K562 (cell line): ENCODE measurements around the gene ANGPTL7. TPM values are rescaled to one million over a fixed set of nuclear protein-coding genes. Genes with fewer than 3 reads are reported as not detected.

Experiments used
- ATAC-seq: fragments of 200-7000 bp; cut with Tn5 transposase; 3 replicates; pipeline ENCODE4 v1.9.1; 2020; ENCODE audit warnings: moderate library complexity
- BruUV-seq: library from RNA; stranded (reverse); fragments of 400-500 nt; replicated peaks from 2 replicates; lab custom pipeline; 2021; lab: Mats Ljungman, UMichigan
- CTCF ChIA-PET: fragments of 300-600 bp; formaldehyde crosslinking; extraction: SDS; loops from one replicate; lab custom pipeline; 2021; ENCODE audit warnings: low intra/inter-chr PET ratio; lab: Yijun Ruan, JAX
- POLR2A ChIA-PET: fragments of 300-600, 350-650 bp; sonication (Branson Sonifier 250); formaldehyde crosslinking; extraction: SDS; loops from one replicate; lab custom pipeline; 2021; ENCODE audit warnings: antibody characterized with exemption, inconsistent platforms; lab: Yijun Ruan, JAX
- DNase-seq, 4 experiments: peaks; one replicate each; pipeline versions ENCODE4 v3.0.0 to v3.0.0-alpha.2; 2011 to 2018; ENCODE audit warnings: low spot score in 3 of 4, mixed read lengths in 3 of 4; ENCODE audit errors: extremely low read depth in 1 of 4
- FAIRE-seq: peaks from 2 replicates; lab custom pipeline; 2011; peaks lifted over from hg19 to GRCh38; lab: Jason Lieb, UNC
- H2AFZ ChIP-seq: 2 replicates; pipeline ENCODE4 v1.6.0; 2011; ENCODE audit warnings: low read depth, low read length, control low read depth, inconsistent platforms
- H3K27ac ChIP-seq: fragments of 200-600 bp; 3 replicates; pipeline ENCODE4 v1.8.0; 2011; ENCODE audit warnings: low read depth, mild to moderate bottlenecking, control low read depth, inconsistent platforms, low read length, moderate library complexity, mixed read lengths; ENCODE audit errors: extremely low read depth
- H3K27me3 ChIP-seq, 2 experiments: fragments of 300-600 bp in 1 of 2; 2 replicates in 1 of 2; 3 replicates in 1 of 2; pipeline versions ENCODE4 v1.6.0 to v1.8.0; 2011; ENCODE audit warnings: inconsistent platforms in 2 of 2, low read length in 2 of 2, mild to moderate bottlenecking in 1 of 2, mixed read lengths in 1 of 2, moderate library complexity in 1 of 2; ENCODE audit not compliant: control insufficient read depth in 2 of 2, insufficient read depth in 2 of 2
- H3K36me3 ChIP-seq: fragments of 300-600 bp; 3 replicates; pipeline ENCODE4 v1.8.0; 2011; ENCODE audit warnings: mild to moderate bottlenecking, low read length, inconsistent platforms; ENCODE audit not compliant: control insufficient read depth, insufficient read depth
- H3K4me1 ChIP-seq, 2 experiments: fragments of 200-600 bp in 1 of 2; replicated peaks in 1 of 2; 2 replicates in 1 of 2; 3 replicates in 1 of 2; pipeline versions ENCODE4 v1.5.1 to v1.8.0; 2011; ENCODE audit warnings: inconsistent platforms in 2 of 2, low read length in 2 of 2, mild to moderate bottlenecking in 1 of 2, mixed read lengths in 1 of 2, moderate library complexity in 1 of 2; ENCODE audit not compliant: control insufficient read depth in 2 of 2, insufficient read depth in 2 of 2
- H3K4me2 ChIP-seq: 2 replicates; pipeline ENCODE4 v1.6.1; 2011; ENCODE audit warnings: low read length, control low read depth, inconsistent platforms, mixed read lengths; ENCODE audit not compliant: insufficient read depth
- H3K4me3 ChIP-seq: fragments of 200-600 bp; sonication (generic), shearing (Covaris generic); 2 replicates; pipeline ENCODE4 v1.5.1; 2016; ENCODE audit warnings: control low read depth, inconsistent platforms
- H3K79me2 ChIP-seq: fragments of 200-600 bp; 3 replicates; pipeline ENCODE4 v1.8.0; 2011; ENCODE audit warnings: low read length, inconsistent platforms; ENCODE audit not compliant: control insufficient read depth, insufficient read depth
- H3K9ac ChIP-seq, 2 experiments: 2 replicates each; pipeline versions ENCODE4 v1.6.0 to v1.6.1; 2011; ENCODE audit warnings: low read depth in 2 of 2, low read length in 2 of 2, control low read depth in 1 of 2, inconsistent platforms in 1 of 2, mild to moderate bottlenecking in 1 of 2, mixed read lengths in 1 of 2; ENCODE audit not compliant: insufficient read depth in 1 of 2
- H3K9me1 ChIP-seq: one replicate; pipeline ENCODE4 v1.6.0; 2011; ENCODE audit warnings: inconsistent platforms, mild to moderate bottlenecking, low read length, moderate library complexity; ENCODE audit not compliant: control insufficient read depth, insufficient read depth
- H3K9me3 ChIP-seq: replicated peaks from 2 replicates; pipeline ENCODE4 v1.5.1; 2011; ENCODE audit warnings: low read depth, low read length, inconsistent platforms; ENCODE audit not compliant: control insufficient read depth, insufficient read depth
- H4K20me1 ChIP-seq: replicated peaks from 2 replicates; pipeline ENCODE4 v1.6.1; 2011; ENCODE audit warnings: low read length, inconsistent platforms, mixed read lengths; ENCODE audit not compliant: control insufficient read depth, insufficient read depth
- CREBBP ChIP-seq: IDR thresholded peaks from one replicate; pipeline ENCODE4 v1.6.1; 2012; ENCODE audit warnings: low read depth, mild to moderate bottlenecking, control low read depth, inconsistent platforms, low read length
- DMBX1 ChIP-seq: fragments of 250-450 bp; sonication (Bioruptor Pico); IDR thresholded peaks from 2 replicates; pipeline ENCODE4 v1.8.0; 2022; ENCODE audit warnings: inconsistent platforms, mild to moderate bottlenecking, moderate library complexity, borderline replicate concordance
- GABPB1 ChIP-seq: sonication (generic); formaldehyde crosslinking; IDR thresholded peaks from 2 replicates; pipeline ENCODE4 v1.8.0; 2022; ENCODE audit warnings: mild to moderate bottlenecking, missing genetic modification reagents
- HMG20A ChIP-seq: fragments of 450-650 bp; formaldehyde crosslinking; conservative IDR thresholded peaks from 2 replicates; pipeline ENCODE4 v1.4.0; 2020; ENCODE audit warnings: mild to moderate bottlenecking, mixed read lengths
- JUNB ChIP-seq: fragments of 450-650 bp; formaldehyde crosslinking; conservative IDR thresholded peaks from 2 replicates; pipeline ENCODE4 v1.4.0; 2020; ENCODE audit warnings: mild to moderate bottlenecking
- MAFF ChIP-seq: IDR thresholded peaks from 2 replicates; pipeline ENCODE4 v1.6.1; 2012; ENCODE audit warnings: low read length, improper control_type of control experiment
- MTA3 ChIP-seq: fragments of 450-650 bp; formaldehyde crosslinking; IDR thresholded peaks from 2 replicates; pipeline ENCODE4 v1.6.1; 2017; ENCODE audit warnings: mild to moderate bottlenecking, borderline replicate concordance
- MYC ChIP-seq, 2 experiments: fragments of 250-450 bp in 1 of 2; sonication (Bioruptor Pico) in 1 of 2; IDR thresholded peaks; 2 replicates each; pipeline versions ENCODE4 v1.5.1 to v1.6.1; 2012 to 2021; ENCODE audit warnings: low read depth in 2 of 2, borderline replicate concordance in 1 of 2, improper control_type of control experiment in 1 of 2, low read length in 1 of 2, mild to moderate bottlenecking in 1 of 2, moderate library complexity in 1 of 2
- NONO ChIP-seq, 2 experiments: fragments of 200-400 bp in 1 of 2; fragments of 450-650 bp in 1 of 2; formaldehyde crosslinking in 1 of 2; IDR thresholded peaks; 2 replicates each; pipeline ENCODE4 v1.6.1; 2017; ENCODE audit warnings: low read depth in 2 of 2, mild to moderate bottlenecking in 2 of 2, moderate library complexity in 2 of 2, low read length in 1 of 2
- PURB ChIP-seq: sonication (generic); formaldehyde crosslinking; IDR thresholded peaks from 2 replicates; pipeline ENCODE4 v1.9.0; 2021; ENCODE audit warnings: low read depth, mild to moderate bottlenecking, missing genetic modification reagents
- SP2 ChIP-seq: IDR thresholded peaks from 2 replicates; pipeline ENCODE4 v1.6.1; 2011; ENCODE audit warnings: mild to moderate bottlenecking, low read depth, low read length, moderate library complexity; ENCODE audit not compliant: poor library complexity, severe bottlenecking; ENCODE audit errors: extremely low read depth
- TGIF2 ChIP-seq: sonication (generic); formaldehyde crosslinking; IDR thresholded peaks from 2 replicates; pipeline ENCODE4 v1.8.1; 2022; ENCODE audit warnings: mild to moderate bottlenecking, missing genetic modification reagents, moderate library complexity
- XRCC3 ChIP-seq: fragments of 450-650 bp; IDR thresholded peaks from 2 replicates; pipeline ENCODE4 v1.6.1; 2017; ENCODE audit warnings: mild to moderate bottlenecking, moderate library complexity
- ZBTB8A ChIP-seq: fragments of 450-650 bp; IDR thresholded peaks from 2 replicates; pipeline ENCODE4 v1.6.1; 2018; ENCODE audit warnings: mild to moderate bottlenecking, moderate library complexity; ENCODE audit not compliant: partially characterized antibody
- ZNF217 ChIP-seq: sonication (generic); formaldehyde crosslinking; IDR thresholded peaks from 2 replicates; pipeline ENCODE4 v1.8.0; 2022; ENCODE audit warnings: mild to moderate bottlenecking, missing genetic modification reagents
- ZNF253 ChIP-seq: fragments of 250-450 bp; sonication (Bioruptor Pico); conservative IDR thresholded peaks from 2 replicates; pipeline ENCODE4 v1.6.1; 2021; ENCODE audit warnings: mild to moderate bottlenecking
- WGBS: fragments of 100-300 bp; shearing (Covaris generic); methylation state at CpG from one replicate; pipeline ENCODE4 v1.1.6; 2016; ENCODE audit warnings: low coverage, mixed read lengths; ENCODE audit not compliant: insufficient coverage; ENCODE audit errors: missing lambda C conversion rate; 5-methylcytosine and 5-hydroxymethylcytosine counted together
- in situ Hi-C: fragments of 300-500 bp; cut with MboI; formaldehyde crosslinking; loops from 4 replicates; pipeline ENCODE4 v1.15.0; 2018; ENCODE audit warnings: inconsistent platforms, mixed read lengths
- intact Hi-C: fragments of 100-400 bp; cut with micrococcal nuclease; formaldehyde crosslinking; loops from 2 replicates; pipeline ENCODE4 v1.14.2; 2022
- polyA plus RNA-seq, 8 experiments: library from polyadenylated mRNA; depleted of rRNA in 4 of 8; stranded (reverse) in 5 of 8; unstranded in 3 of 8; fragments of >200 nt; fragmentation: Nextera tagmentation in 2 of 8; fragmentation: Illumina TruSeq in 1 of 8; extraction: Ambion mirVana in 2 of 8; extraction: Trizol in 1 of 8; gene quantifications; 2 replicates each; pipeline versions ENCODE4 v1.2.1 to v1.2.3, GENCODE V29; 2011 to 2014; ENCODE audit warnings: inconsistent platforms in 1 of 8, missing spikeins in 1 of 8
- total RNA-seq, 7 experiments: library from RNA; depleted of rRNA in 6 of 7; stranded (reverse); fragments of >200 nt in 6 of 7; fragmentation: Illumina TruSeq in 2 of 7; extraction: Trizol in 2 of 7; gene quantifications; 2 replicates each; pipeline versions ENCODE4 v1.2.1 to v1.2.3, GENCODE V29; 2011 to 2021; ENCODE audit warnings: low replicate concordance in 1 of 7
- TF ChIP-seq, protein P1 (sequence below): sonication (generic); formaldehyde crosslinking; IDR thresholded peaks from 2 replicates; pipeline ENCODE4 v1.8.0; 2022; ENCODE audit warnings: missing genetic modification reagents, mild to moderate bottlenecking, borderline replicate concordance
- TF ChIP-seq, protein P2 (sequence below): fragments of 250-450 bp; sonication (Bioruptor Pico); IDR thresholded peaks from 2 replicates; pipeline ENCODE4 v1.5.0; 2021; ENCODE audit warnings: mild to moderate bottlenecking, borderline replicate concordance

Gene ANGPTL7
- total and polyA plus RNA-seq, 9 of the 15 experiments (the other 6 are each of a cell fraction or from before 2014, with no cell fraction given) = not detected

DNA sequence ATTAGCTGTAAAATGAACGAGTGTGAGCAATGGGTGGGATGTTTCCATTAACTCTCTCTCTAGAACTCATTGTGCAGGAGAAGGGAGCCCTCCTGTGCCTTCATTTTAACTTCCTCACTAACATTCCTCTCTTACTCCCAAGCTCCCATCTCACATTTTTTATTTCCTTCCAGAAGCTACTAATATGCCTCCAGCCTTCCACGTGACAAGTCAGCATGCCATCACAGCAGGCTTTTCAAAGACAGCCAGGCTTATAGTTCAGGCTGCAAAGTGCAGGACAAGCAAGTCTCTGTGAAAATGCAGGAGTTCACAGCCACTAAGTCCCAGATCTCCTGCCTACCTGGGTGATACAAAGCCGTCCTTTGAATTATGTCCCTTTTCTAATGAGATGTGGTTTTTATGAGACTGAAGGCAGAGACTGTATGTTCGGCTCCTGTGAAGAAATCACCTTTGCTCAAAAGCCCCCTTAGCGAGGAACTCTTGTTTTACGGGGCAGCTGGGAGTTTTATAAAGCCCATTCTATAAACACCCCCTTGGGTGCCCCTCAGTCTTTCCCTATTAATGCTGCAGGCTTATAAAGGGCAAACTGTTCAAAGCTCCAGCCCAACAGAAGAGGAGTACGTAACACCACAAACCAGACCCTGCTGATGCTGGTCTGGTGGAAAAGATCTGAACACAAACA is 14.8 kb upstream of the ANGPTL7 start:
- TF ChIP-seq JUNB (CRISPR knock-in tag) (no peak), MYC (IDR thresholded peaks at IDR 0.05; ENCODE audit: low read depth, low read length) (no peak), MYC (CRISPR knock-in tag; IDR thresholded peaks at IDR 0.05; ENCODE audit: borderline replicate concordance, low read depth) (no peak), ZNF217 (no peak), MTA3 (no peak), GABPB1 (no peak), PURB (CRISPR knock-in tag) (no peak), XRCC3 (no peak), TGIF2 (no peak), DMBX1 (CRISPR knock-in tag) (no peak), MAFF (no peak), CREBBP (no peak), ZNF253 (CRISPR knock-in tag) (no peak), HMG20A (no peak), ZBTB8A (no peak), NONO (IDR thresholded peaks at IDR 0.05; ENCODE audit: low read depth in 2 of 2, low read length in 1 of 2) (no peak), SP2 (no peak)
- TF ChIP-seq, protein P1, sequence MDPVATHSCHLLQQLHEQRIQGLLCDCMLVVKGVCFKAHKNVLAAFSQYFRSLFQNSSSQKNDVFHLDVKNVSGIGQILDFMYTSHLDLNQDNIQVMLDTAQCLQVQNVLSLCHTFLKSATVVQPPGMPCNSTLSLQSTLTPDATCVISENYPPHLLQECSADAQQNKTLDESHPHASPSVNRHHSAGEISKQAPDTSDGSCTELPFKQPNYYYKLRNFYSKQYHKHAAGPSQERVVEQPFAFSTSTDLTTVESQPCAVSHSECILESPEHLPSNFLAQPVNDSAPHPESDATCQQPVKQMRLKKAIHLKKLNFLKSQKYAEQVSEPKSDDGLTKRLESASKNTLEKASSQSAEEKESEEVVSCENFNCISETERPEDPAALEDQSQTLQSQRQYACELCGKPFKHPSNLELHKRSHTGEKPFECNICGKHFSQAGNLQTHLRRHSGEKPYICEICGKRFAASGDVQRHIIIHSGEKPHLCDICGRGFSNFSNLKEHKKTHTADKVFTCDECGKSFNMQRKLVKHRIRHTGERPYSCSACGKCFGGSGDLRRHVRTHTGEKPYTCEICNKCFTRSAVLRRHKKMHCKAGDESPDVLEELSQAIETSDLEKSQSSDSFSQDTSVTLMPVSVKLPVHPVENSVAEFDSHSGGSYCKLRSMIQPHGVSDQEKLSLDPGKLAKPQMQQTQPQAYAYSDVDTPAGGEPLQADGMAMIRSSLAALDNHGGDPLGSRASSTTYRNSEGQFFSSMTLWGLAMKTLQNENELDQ = no peak
- TF ChIP-seq, protein P2, sequence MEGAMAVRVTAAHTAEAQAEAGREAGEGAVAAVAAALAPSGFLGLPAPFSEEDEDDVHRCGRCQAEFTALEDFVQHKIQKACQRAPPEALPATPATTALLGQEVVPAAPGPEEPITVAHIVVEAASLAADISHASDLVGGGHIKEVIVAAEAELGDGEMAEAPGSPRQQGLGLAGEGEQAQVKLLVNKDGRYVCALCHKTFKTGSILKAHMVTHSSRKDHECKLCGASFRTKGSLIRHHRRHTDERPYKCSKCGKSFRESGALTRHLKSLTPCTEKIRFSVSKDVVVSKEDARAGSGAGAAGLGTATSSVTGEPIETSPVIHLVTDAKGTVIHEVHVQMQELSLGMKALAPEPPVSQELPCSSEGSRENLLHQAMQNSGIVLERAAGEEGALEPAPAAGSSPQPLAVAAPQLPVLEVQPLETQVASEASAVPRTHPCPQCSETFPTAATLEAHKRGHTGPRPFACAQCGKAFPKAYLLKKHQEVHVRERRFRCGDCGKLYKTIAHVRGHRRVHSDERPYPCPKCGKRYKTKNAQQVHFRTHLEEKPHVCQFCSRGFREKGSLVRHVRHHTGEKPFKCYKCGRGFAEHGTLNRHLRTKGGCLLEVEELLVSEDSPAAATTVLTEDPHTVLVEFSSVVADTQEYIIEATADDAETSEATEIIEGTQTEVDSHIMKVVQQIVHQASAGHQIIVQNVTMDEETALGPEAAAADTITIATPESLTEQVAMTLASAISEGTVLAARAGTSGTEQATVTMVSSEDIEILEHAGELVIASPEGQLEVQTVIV (CRISPR knock-in tag) = no peak
- no peaks in the 10 kb centered on the region for H3K27me3 ChIP-seq
- DNase-seq (no peak), ATAC-seq (no peak), FAIRE-seq (no peak)
- WGBS = 79% methylated on average over 7 of the region's 7 CpGs
- no peaks in the 10 kb centered on the region for H3K9me3 ChIP-seq
- H3K4me2 ChIP-seq = no peak overlapping the region
- no peaks in the 10 kb centered on the region; the same call in 1 of the 2 replicates for H4K20me1 ChIP-seq
- CTCF ChIA-PET = no interaction called here
- BruUV-seq = no TSS peak
- no peak overlapping the region for H3K27ac ChIP-seq
- H3K9me1 ChIP-seq = no peaks in the 10 kb centered on the region
- H3K9ac ChIP-seq = no peak overlapping the region
- intact Hi-C loops (no loop called here), in situ Hi-C loops (no loop called here)
- H3K79me2 ChIP-seq = no peaks in the 10 kb centered on the region
- POLR2A ChIA-PET = interaction anchor here (0.6 to 1.5 kb wide), 2 partner anchors 11 to 389 kb away, joined by 3 to 4 read pairs; no protein-coding TSS in a partner anchor
- no peak overlapping the region for H3K4me3 ChIP-seq
- H2AFZ ChIP-seq = no peak overlapping the region
- peaks cover 53% of the 10 kb centered on the region for H3K36me3 ChIP-seq
- H3K4me1 ChIP-seq = peaks cover 0 to 13% of the 10 kb centered on the region in 2 experiments; a peak in 4 of 5 replicates
